ENCODE data around the gene NT5M.

The NT5M gene

DNA sequence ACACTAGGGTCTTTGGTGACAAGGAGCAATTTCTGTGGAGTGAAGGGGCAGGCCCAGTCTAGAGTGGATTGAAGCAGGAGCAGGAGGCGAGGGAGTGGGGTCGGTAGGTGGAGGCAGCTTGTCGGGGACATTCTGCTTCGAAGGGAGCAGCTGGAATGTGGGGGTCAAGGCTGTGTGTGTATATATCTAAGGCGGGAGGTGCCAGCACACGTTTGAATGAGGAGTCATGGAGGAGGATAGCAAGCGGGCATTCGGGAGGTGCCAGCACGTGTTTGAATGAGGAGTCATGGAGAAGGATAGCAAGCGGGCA, 17.7 kb downstream of the NT5M start:
- no peaks in the 10 kb centered on the region for H3K27me3 ChIP-seq (ENCODE audit: control insufficient read depth, low read length)
- H3K4me3 ChIP-seq (ENCODE audit: low read length), result no peak overlapping the region
- H3K79me2 ChIP-seq (ENCODE audit: control insufficient read depth, low read length), result no peaks in the 10 kb centered on the region
- no peaks in the 10 kb centered on the region for H3K36me3 ChIP-seq (ENCODE audit: control insufficient read depth, low read length)
- no peaks in the 10 kb centered on the region for H3K9me3 ChIP-seq (ENCODE audit: control insufficient read depth, insufficient read depth, low read length)
- no peaks in the 10 kb centered on the region; the same call in 1 of the 2 replicates for H4K20me1 ChIP-seq (ENCODE audit: control insufficient read depth, insufficient read depth, low read depth, low read length)
- H3K27ac ChIP-seq (ENCODE audit: low read depth, low read length), result no peak overlapping the region
- H3K9me2 ChIP-seq (replicated peaks; ENCODE audit: control insufficient read depth, low read length), result no peaks in the 10 kb centered on the region
- no peaks in the 10 kb centered on the region for H3F3A ChIP-seq (ENCODE audit: control insufficient read depth, insufficient read depth)
- no peaks in the 10 kb centered on the region for H3K4me1 ChIP-seq (ENCODE audit: control insufficient read depth, low read length)
- TF ChIP-seq, protein P1, sequence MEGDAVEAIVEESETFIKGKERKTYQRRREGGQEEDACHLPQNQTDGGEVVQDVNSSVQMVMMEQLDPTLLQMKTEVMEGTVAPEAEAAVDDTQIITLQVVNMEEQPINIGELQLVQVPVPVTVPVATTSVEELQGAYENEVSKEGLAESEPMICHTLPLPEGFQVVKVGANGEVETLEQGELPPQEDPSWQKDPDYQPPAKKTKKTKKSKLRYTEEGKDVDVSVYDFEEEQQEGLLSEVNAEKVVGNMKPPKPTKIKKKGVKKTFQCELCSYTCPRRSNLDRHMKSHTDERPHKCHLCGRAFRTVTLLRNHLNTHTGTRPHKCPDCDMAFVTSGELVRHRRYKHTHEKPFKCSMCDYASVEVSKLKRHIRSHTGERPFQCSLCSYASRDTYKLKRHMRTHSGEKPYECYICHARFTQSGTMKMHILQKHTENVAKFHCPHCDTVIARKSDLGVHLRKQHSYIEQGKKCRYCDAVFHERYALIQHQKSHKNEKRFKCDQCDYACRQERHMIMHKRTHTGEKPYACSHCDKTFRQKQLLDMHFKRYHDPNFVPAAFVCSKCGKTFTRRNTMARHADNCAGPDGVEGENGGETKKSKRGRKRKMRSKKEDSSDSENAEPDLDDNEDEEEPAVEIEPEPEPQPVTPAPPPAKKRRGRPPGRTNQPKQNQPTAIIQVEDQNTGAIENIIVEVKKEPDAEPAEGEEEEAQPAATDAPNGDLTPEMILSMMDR (IDR thresholded peaks at IDR 0.05; ENCODE audit: low read depth, low read length, poor library complexity, severe bottlenecking), result no peak
- no peak for TF ChIP-seq EZH2phosphoT487 (IDR thresholded peaks at IDR 0.05; ENCODE audit: borderline replicate concordance, low read length)
- H3K4me2 ChIP-seq (ENCODE audit: low read length), result no peak overlapping the region

DNA sequence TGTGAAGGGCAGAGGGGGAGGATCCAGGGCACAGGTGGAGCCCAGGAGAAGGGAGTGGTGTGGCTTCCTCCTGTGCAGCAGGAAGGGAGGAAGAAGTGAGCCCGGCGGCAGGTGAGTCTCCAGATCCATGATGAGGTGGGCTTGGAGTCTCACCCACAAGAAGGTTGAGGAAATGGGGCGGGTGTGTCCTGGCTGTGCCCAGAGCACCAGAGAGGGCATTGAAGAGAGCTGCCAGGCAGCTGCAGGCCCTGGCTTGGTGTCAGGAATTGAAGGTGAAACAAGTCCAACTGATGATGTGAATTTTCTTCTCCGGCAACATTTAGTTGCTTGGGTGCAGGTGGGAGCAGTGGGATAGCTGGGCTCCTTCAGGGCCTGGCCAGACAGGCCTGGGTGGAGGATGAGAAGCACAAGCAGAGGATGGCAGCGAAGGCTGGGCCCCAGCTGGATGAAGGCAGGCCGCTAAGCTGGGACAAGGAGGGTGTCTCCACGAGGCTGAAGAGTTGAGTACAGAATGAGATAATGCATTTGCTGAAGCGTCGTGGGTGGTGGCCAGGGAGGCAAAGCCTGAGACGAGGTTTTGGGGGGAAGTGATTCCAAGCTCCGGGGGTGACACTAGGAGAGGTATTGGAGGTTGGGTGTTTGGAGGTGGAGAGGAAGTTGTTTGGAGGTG, 18.3 kb downstream of the NT5M start:
- no peaks in the 10 kb centered on the region for H3K36me3 ChIP-seq (ENCODE audit: control insufficient read depth, low read length)
- no peak overlapping the region for H3K27ac ChIP-seq (ENCODE audit: low read depth, low read length)
- no peaks in the 10 kb centered on the region for H3K4me1 ChIP-seq (ENCODE audit: control insufficient read depth, low read length)
- H3K9me3 ChIP-seq (ENCODE audit: control insufficient read depth, insufficient read depth, low read length), result no peaks in the 10 kb centered on the region
- H3F3A ChIP-seq (ENCODE audit: control insufficient read depth, insufficient read depth), result no peaks in the 10 kb centered on the region
- no peaks in the 10 kb centered on the region for H3K27me3 ChIP-seq (ENCODE audit: control insufficient read depth, low read length)
- no peak overlapping the region for H3K4me2 ChIP-seq (ENCODE audit: low read length)
- H4K20me1 ChIP-seq (ENCODE audit: control insufficient read depth, insufficient read depth, low read depth, low read length), result no peaks in the 10 kb centered on the region; the same call in 1 of the 2 replicates
- H3K4me3 ChIP-seq (ENCODE audit: low read length), result no peak overlapping the region
- H3K9me2 ChIP-seq (replicated peaks; ENCODE audit: control insufficient read depth, low read length), result no peaks in the 10 kb centered on the region
- TF ChIP-seq, protein P1 (IDR thresholded peaks at IDR 0.05; ENCODE audit: low read depth, low read length, poor library complexity, severe bottlenecking), result no peak
- TF ChIP-seq EZH2phosphoT487 (IDR thresholded peaks at IDR 0.05; ENCODE audit: borderline replicate concordance, low read length), result no peak
- no peaks in the 10 kb centered on the region for H3K79me2 ChIP-seq (ENCODE audit: control insufficient read depth, low read length)

DNA sequence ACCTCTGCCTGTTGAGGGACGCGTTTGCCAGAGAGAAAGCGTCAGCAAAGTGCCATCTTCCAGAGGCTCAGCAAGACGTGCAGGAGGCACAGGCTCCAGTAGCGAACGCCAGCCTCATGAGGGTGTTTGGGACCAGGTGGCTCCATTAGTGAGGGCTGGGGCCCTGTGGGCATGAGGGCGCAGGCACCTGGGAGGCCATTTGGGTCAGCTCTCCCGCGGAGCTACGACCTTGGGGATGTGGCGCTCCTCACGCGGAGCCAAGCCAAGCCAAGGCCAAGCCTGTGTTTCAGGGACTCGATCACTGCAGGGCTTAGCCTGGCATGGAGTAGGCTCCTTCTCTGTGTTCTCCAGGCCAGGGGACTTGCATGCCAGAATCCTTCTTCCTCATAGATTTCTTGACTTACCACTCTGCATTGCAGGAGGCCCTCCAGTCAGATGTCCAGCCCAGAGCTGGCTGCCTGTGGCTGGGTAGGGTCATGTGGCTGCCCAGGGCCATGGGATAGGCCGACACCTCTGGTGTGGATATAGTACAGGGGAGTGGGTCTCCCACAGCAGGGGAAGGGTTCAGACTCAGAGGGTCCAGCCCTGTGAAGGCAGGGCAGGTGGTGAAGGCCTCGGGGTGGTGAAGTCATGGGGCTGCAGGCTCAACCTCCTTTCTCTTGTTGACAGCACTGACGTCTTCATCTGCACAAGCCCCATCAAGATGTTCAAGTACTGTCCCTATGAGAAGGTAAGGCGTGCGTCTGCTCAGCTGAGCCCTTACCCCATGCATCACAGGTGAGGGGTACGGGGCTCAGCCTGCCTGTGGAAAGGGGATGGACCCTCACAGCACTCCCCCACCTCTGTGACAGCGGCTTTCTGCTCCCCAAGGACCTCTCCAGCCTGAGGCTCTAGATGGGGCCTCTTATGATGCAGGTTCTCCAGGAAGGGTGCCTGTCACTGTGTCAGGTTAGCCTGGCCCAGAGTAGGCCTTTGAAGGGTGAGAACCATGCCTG, 19.6 kb downstream of the NT5M start:
- Histone ChIP-seq H3K27ac (ENCODE audit: low read depth, low read length) (no peak overlapping the region), H3K4me3 (ENCODE audit: low read length) (no peak overlapping the region), H4K20me1 (ENCODE audit: control insufficient read depth, insufficient read depth, low read depth, low read length) (no peaks in the 10 kb centered on the region; the same call in 1 of the 2 replicates), H3K4me1 (ENCODE audit: control insufficient read depth, low read length) (no peaks in the 10 kb centered on the region), H3K4me2 (ENCODE audit: low read length) (no peak overlapping the region), H3K9me3 (ENCODE audit: control insufficient read depth, insufficient read depth, low read length) (no peaks in the 10 kb centered on the region), H3F3A (ENCODE audit: control insufficient read depth, insufficient read depth) (no peaks in the 10 kb centered on the region), H3K27me3 (ENCODE audit: control insufficient read depth, low read length) (no peaks in the 10 kb centered on the region), H3K79me2 (ENCODE audit: control insufficient read depth, low read length) (no peaks in the 10 kb centered on the region), H3K9me2 (replicated peaks; ENCODE audit: control insufficient read depth, low read length) (no peaks in the 10 kb centered on the region), H3K36me3 (ENCODE audit: control insufficient read depth, low read length) (no peaks in the 10 kb centered on the region)
- TF ChIP-seq, protein P1 (IDR thresholded peaks at IDR 0.05; ENCODE audit: low read depth, low read length, poor library complexity, severe bottlenecking), result no peak
- TF ChIP-seq EZH2phosphoT487 (IDR thresholded peaks at IDR 0.05; ENCODE audit: borderline replicate concordance, low read length), result no peak

All from DOHH2 (cell line).